H1 (cell line): ENCODE data around the gene CACNA1F. TPM values are rescaled to one million over a fixed set of nuclear protein-coding genes. Genes with fewer than 3 reads are reported as not detected.

Experiments
- ATF2 ChIP-seq: IDR thresholded peaks from 2 replicates; pipeline ENCODE4 v1.6.1; 2012; ENCODE audit warnings: low read length, inconsistent platforms
- ATF3 ChIP-seq: IDR thresholded peaks from 2 replicates; pipeline ENCODE4 v1.6.1; 2011; ENCODE audit warnings: low read depth, mild to moderate bottlenecking, low read length; ENCODE audit not compliant: insufficient read depth
- BRCA1 ChIP-seq: IDR thresholded peaks from 2 replicates; pipeline ENCODE4 v1.6.1; 2012; ENCODE audit warnings: low read depth, low read length, improper control_type of control experiment
- CREB1 ChIP-seq: IDR thresholded peaks from 2 replicates; pipeline ENCODE4 v1.6.1; 2012; ENCODE audit warnings: inconsistent platforms
- CTBP2 ChIP-seq: IDR thresholded peaks from 2 replicates; pipeline ENCODE4 v1.7.0; 2011; ENCODE audit warnings: borderline replicate concordance, mild to moderate bottlenecking, moderate library complexity, mixed read lengths, low read length; ENCODE audit not compliant: insufficient read depth, insufficient read length
- EGR1 ChIP-seq: IDR thresholded peaks from 2 replicates; pipeline ENCODE4 v1.6.1; 2011; ENCODE audit warnings: low read depth, low read length, borderline replicate concordance
- KDM1A ChIP-seq: fragments of 200-600, 300-600 bp; sonication (generic); IDR thresholded peaks from 2 replicates; pipeline ENCODE4 v1.7.1; 2016; ENCODE audit warnings: mild to moderate bottlenecking, low read length, borderline replicate concordance
- NANOG ChIP-seq: IDR thresholded peaks from 2 replicates; pipeline ENCODE4 v1.6.1; 2011; ENCODE audit warnings: low read length, low read depth, mild to moderate bottlenecking, inconsistent platforms; ENCODE audit not compliant: insufficient read depth, poor library complexity, severe bottlenecking
- polyA plus RNA-seq, 7 experiments: library from polyadenylated mRNA; depleted of rRNA in 3 of 7; stranded (reverse) in 5 of 7; unstranded in 2 of 7; fragments of >200 nt in 5 of 7; fragments of 200-250 nt in 2 of 7; gene quantifications; 1 replicate in 5 of 7; 2 replicates in 1 of 7; 4 replicates in 1 of 7; pipeline versions ENCODE4 v1.2.1 to v1.2.3, GENCODE V29; 2011 to 2013; ENCODE audit warnings: missing spikeins in 2 of 7, mixed read lengths in 2 of 7
- total RNA-seq: library from RNA; stranded (reverse); fragmentation: NEBNext Ultra II Directional; extraction: Animal tissue kit (Norgen Biotek cat#: 25700); gene quantifications from 2 replicates; pipeline ENCODE4 v1.2.1, GENCODE V29; 2021

The CACNA1F gene
- total and polyA plus RNA-seq, 2 of the 8 experiments (the other 6 are each of a cell fraction or from before 2014, with no cell fraction given), result 0.59 to 0.84 TPM

GRCh38 chrX:49233887-49234555 is 881 bp upstream of the CACNA1F start (continued):
- TF ChIP-seq ATF2, result no peak
- no peak for TF ChIP-seq CREB1
- TF ChIP-seq NANOG, result no peak
- no peak for TF ChIP-seq CTBP2
- TF ChIP-seq EGR1, result no peak
- no peak for TF ChIP-seq ATF3
- TF ChIP-seq BRCA1, result no peak
- no peak for TF ChIP-seq KDM1A
